ENCODE measurements around the gene TPPP3. TPM values are rescaled to one million over a fixed set of nuclear protein-coding genes. Genes with fewer than 3 reads are reported as not detected.
A peak's percentile ranks its signal among the peaks of the same experiment; 100 is the strongest.

The TPPP3 gene
- total RNA-seq, 4 donors from 2014 or later: 5.7 to 13.6 (median 9.9) TPM

GRCh38 chr16:67433131-67433719, 39.9 kb upstream of the TPPP3 start:
- no peak for DNase-seq (ENCODE audit: low spot score in 2 of 2)
- Histone ChIP-seq H3K27me3 (peaks cover 0 to 10% of the 10 kb centered on the region in 2 donors), H3K9me3 (no peaks in the 10 kb centered on the region), H3K4me1 (peaks cover 0 to 29% (median 11%) of the 10 kb centered on the region in 4 donors), H3K4me3 (no peak overlapping the region), H3K36me3 (peaks cover 0 to 30% (median 0%) of the 10 kb centered on the region in 3 donors), H3K27ac (peak overlapping the region in 1 of 4 donors; percentile 73)
- TF ChIP-seq POLR2A (IDR thresholded peaks at IDR 0.05): no peak
- no peak for TF ChIP-seq EP300 (IDR thresholded peaks at IDR 0.05)
- TF ChIP-seq, protein P1, sequence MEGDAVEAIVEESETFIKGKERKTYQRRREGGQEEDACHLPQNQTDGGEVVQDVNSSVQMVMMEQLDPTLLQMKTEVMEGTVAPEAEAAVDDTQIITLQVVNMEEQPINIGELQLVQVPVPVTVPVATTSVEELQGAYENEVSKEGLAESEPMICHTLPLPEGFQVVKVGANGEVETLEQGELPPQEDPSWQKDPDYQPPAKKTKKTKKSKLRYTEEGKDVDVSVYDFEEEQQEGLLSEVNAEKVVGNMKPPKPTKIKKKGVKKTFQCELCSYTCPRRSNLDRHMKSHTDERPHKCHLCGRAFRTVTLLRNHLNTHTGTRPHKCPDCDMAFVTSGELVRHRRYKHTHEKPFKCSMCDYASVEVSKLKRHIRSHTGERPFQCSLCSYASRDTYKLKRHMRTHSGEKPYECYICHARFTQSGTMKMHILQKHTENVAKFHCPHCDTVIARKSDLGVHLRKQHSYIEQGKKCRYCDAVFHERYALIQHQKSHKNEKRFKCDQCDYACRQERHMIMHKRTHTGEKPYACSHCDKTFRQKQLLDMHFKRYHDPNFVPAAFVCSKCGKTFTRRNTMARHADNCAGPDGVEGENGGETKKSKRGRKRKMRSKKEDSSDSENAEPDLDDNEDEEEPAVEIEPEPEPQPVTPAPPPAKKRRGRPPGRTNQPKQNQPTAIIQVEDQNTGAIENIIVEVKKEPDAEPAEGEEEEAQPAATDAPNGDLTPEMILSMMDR (IDR thresholded peaks at IDR 0.05): no peak
- WGBS, 2 donors: 84 to 94% methylated on average over 5 of the region's 5 CpGs

- peak overlapping the region in 1 of 4 donors; percentile 73 for H3K27ac ChIP-seq
- WGBS, 2 donors: 69 to 78% methylated on average over 4 to 5 of the region's 5 CpGs
- no peak for DNase-seq (ENCODE audit: low spot score in 2 of 2)
- TF ChIP-seq, protein P1 (IDR thresholded peaks at IDR 0.05): no peak
- TF ChIP-seq EP300 (IDR thresholded peaks at IDR 0.05) (no peak), POLR2A (IDR thresholded peaks at IDR 0.05) (no peak)
- H3K9me3 ChIP-seq: no peaks in the 10 kb centered on the region
- peaks cover 0 to 10% of the 10 kb centered on the region in 2 donors for H3K27me3 ChIP-seq
- peaks cover 0 to 33% (median 12%) of the 10 kb centered on the region in 4 donors for H3K4me1 ChIP-seq
- H3K4me3 ChIP-seq: peak overlapping the region in 1 of 4 donors; percentile 48
- peaks cover 0 to 22% (median 0%) of the 10 kb centered on the region in 3 donors for H3K36me3 ChIP-seq
Observed at GRCh38 chr16:67432506-67432890, 39.2 kb upstream of the TPPP3 start.

DNA sequence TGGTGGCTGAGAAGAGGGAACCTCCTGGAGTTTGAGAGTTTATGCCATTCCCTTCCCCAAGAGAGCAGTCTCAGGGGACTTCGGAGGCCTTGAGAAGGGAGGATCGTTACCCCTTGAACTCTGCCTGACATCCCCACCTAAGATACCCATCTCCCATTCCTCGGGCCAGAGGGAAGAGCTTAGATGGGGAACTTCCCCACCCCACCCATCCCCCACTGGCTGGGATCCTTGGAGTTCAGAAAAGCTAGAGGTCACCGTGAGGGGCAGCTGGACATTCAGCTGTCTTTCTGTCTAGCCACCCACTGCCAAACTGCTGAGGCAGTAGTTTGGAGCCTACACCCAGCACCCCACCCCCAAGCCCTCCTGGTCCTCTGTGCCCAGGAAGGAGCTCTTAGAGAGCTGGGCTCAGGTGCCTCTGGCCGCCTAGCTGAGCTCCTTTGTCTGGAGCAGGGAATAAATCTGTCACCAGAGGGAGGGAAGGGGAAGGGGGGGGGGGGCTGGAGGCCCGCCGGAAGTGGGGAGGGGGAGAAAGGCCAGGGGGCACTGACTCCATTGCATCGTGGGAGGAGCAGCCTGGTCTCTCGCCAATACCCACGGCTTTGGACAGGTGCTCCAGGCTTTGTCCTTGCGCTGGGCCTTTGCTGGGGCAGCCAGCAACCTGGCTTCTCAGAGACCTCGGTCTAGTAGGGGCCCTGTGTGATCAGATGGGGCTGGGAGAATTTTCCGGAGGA, 38.6 kb upstream of the TPPP3 start:
- no peaks in the 10 kb centered on the region for H3K9me3 ChIP-seq
- WGBS, 2 donors: 33 to 34% methylated on average over 9 to 13 of the region's 13 CpGs
- peaks cover 0 to 17% (median 0%) of the 10 kb centered on the region in 3 donors for H3K36me3 ChIP-seq
- TF ChIP-seq, protein P1 (IDR thresholded peaks at IDR 0.05): no peak
- H3K4me3 ChIP-seq: peak overlapping the region in 2 of 4 donors; percentile 48 to 53
- H3K4me1 ChIP-seq: peaks cover 0 to 33% (median 12%) of the 10 kb centered on the region in 4 donors
- no peak for DNase-seq (ENCODE audit: low spot score in 2 of 2)
- H3K27ac ChIP-seq: peak overlapping the region in 2 of 4 donors; percentile 58 to 73
- H3K27me3 ChIP-seq: peaks cover 0 to 10% of the 10 kb centered on the region in 2 donors

DNA sequence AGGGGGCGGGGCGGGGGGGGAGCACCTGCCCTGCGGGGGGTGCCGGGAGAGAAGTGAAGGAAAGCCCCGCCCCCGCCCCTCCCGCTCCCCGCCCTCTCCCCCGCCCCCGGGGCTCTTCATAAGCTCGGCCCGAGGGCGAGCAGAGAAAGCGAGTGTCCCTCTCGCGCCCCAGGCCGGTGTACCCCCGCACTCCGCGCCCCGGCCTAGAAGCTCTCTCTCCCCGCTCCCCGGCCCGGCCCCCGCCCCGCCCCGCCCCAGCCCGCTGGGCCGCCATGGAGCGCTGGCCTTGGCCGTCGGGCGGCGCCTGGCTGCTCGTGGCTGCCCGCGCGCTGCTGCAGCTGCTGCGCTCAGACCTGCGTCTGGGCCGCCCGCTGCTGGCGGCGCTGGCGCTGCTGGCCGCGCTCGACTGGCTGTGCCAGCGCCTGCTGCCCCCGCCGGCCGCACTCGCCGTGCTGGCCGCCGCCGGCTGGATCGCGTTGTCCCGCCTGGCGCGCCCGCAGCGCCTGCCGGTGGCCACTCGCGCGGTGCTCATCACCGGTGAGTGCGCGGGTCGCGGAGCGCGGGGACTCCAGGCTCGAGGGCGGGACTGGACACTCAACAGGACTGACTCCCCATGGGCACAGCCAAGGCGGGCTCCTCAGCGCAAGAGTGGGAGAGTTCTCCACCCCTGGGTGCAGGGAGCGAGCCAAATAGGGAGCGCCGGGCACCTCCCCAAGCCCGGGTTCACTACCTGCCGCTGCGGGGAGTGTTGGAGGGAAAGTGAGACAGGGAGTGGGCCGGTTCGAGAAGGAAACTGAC, 37.9 kb upstream of the TPPP3 start, which contains the start of gene HSD11B2:
Gene HSD11B2, plus strand, starts transcription at position 145 of the 798 bp plus-strand sequence. Its CDS starts 128 bp downstream, at position 273.
- WGBS, 2 donors: 5 to 8% methylated on average over 10 of the region's 87 CpGs
- H3K36me3 ChIP-seq: peaks cover 0 to 9% (median 0%) of the 10 kb centered on the region in 3 donors
- H3K9me3 ChIP-seq: no peaks in the 10 kb centered on the region
- TF ChIP-seq, protein P1 (IDR thresholded peaks at IDR 0.05): peak in 2 of 5 experiments; percentile 26 to 45
- TF ChIP-seq POLR2A (IDR thresholded peaks at IDR 0.05): no peak
- no peak for DNase-seq (ENCODE audit: low spot score in 2 of 2)
- H3K4me3 ChIP-seq: peak within 1 kb of the TSS; percentile 29 to 53 (median 48)
- peak within 1 kb of the TSS in 2 of 4 donors; percentile 58 to 73 for H3K27ac ChIP-seq
- H3K4me1 ChIP-seq: peaks cover 0 to 33% (median 12%) of the 10 kb centered on the region in 4 donors
- peaks cover 0 to 10% of the 10 kb centered on the region in 2 donors for H3K27me3 ChIP-seq
